Measurements from ENCODE around the gene TUBGCP2. TPM values are rescaled to one million over a fixed set of nuclear protein-coding genes. Genes with fewer than 3 reads are reported as not detected.

The TUBGCP2 gene
- total RNA-seq, 1 experiment from 2014 or later, result 52.4 TPM

DNA sequence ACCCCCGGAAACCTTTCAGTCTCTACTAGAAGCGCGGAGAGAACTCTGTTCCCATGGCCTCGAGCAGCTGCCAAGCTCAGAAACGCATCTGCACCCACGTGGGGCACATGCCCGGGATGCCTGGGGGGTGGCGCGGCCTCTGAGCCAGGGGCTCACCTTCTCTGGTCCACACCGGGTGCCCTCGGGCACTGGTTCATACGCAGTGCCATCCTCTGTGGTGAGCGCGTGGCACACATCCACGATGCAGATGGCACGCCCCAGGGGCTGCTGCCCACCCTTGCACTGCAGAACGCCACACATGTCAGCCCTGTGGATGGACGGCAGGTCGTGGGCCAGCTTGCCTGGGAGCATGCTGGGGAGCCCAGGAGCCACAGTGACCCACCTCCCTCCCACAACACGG lies 38.5 kb downstream of the TUBGCP2 start:
- no peaks in the 10 kb centered on the region for H3K9me3 ChIP-seq (ENCODE audit: control insufficient read depth, low read depth, low read length)
- no CpG with 5 or more reads among the region's 20 CpGs for WGBS (ENCODE audit: extremely low coverage, insufficient read length, low lambda C conversion rate)
- Mint-ChIP-seq H3K4me1 (no peaks in the 10 kb centered on the region), H3K4me3 (no peak overlapping the region), H3K27me3 (ENCODE audit: low read depth) (no peaks in the 10 kb centered on the region; the same call in 1 of the 2 replicates), H3K9me3 (no peaks in the 10 kb centered on the region), H3K36me3 (ENCODE audit: insufficient read depth in 1 of 3, low read depth in 3 of 3) (no peaks in the 10 kb centered on the region), H3K27ac (no peak overlapping the region)
- no peak overlapping the region for H3K27ac ChIP-seq (ENCODE audit: insufficient read length, low read depth, low read length)
- DNase-seq, result no peak
- H4K20me1 ChIP-seq (ENCODE audit: control insufficient read depth, insufficient read depth, insufficient read length), result no peaks in the 10 kb centered on the region
- H3K9ac ChIP-seq (ENCODE audit: extremely low read depth, insufficient read length, low read length), result no peak overlapping the region
- H3K23me2 ChIP-seq (ENCODE audit: insufficient read length, low read depth, low read length, poor library complexity, severe bottlenecking), result no peaks in the 10 kb centered on the region
- H3K23ac ChIP-seq (ENCODE audit: insufficient read length, low read depth, low read length), result no peak overlapping the region
- H3K27me3 ChIP-seq (ENCODE audit: insufficient read depth, low read length), result no peaks in the 10 kb centered on the region
- H3K79me1 ChIP-seq (ENCODE audit: insufficient read depth, low read depth, low read length, poor library complexity, severe bottlenecking), result no peaks in the 10 kb centered on the region
- no peak overlapping the region for H2BK20ac ChIP-seq (ENCODE audit: low read depth, low read length, poor library complexity, severe bottlenecking)
- H3K4me2 ChIP-seq (ENCODE audit: insufficient read depth, insufficient read length, low read length), result no peak overlapping the region
- no peak overlapping the region for H3K4ac ChIP-seq (ENCODE audit: low read depth, low read length)
- no peak overlapping the region for H2BK12ac ChIP-seq (ENCODE audit: insufficient read length, low read depth, low read length)
- H2AFZ ChIP-seq (ENCODE audit: low read length), result no peak overlapping the region
- H3T11ph ChIP-seq (ENCODE audit: low read length), result no peak overlapping the region
- H3K56ac ChIP-seq (ENCODE audit: insufficient read length, low read depth, low read length), result no peak overlapping the region
- H3K14ac ChIP-seq (ENCODE audit: insufficient read depth, low read length), result no peak overlapping the region
- H3K18ac ChIP-seq (ENCODE audit: insufficient read length, low read depth, low read length), result no peak overlapping the region
- H2BK15ac ChIP-seq (ENCODE audit: low read depth, low read length), result no peak overlapping the region
- no peak overlapping the region for H2AK5ac ChIP-seq (ENCODE audit: insufficient read length, low read length)
- H2BK5ac ChIP-seq (ENCODE audit: insufficient read length, low read length), result no peak overlapping the region
- no peak overlapping the region for H4K8ac ChIP-seq (replicated peaks; ENCODE audit: insufficient read length, low read depth, low read length)
- no peaks in the 10 kb centered on the region for H3K79me2 ChIP-seq (ENCODE audit: insufficient read depth, low read length)
- H4K5ac ChIP-seq (ENCODE audit: insufficient read length, low read depth, low read length), result no peak overlapping the region
- H2BK120ac ChIP-seq (ENCODE audit: low read depth, low read length, poor library complexity, severe bottlenecking), result no peak overlapping the region
- no peaks in the 10 kb centered on the region for H3K4me1 ChIP-seq (ENCODE audit: insufficient read depth, low read length)
- TF ChIP-seq, protein P1, sequence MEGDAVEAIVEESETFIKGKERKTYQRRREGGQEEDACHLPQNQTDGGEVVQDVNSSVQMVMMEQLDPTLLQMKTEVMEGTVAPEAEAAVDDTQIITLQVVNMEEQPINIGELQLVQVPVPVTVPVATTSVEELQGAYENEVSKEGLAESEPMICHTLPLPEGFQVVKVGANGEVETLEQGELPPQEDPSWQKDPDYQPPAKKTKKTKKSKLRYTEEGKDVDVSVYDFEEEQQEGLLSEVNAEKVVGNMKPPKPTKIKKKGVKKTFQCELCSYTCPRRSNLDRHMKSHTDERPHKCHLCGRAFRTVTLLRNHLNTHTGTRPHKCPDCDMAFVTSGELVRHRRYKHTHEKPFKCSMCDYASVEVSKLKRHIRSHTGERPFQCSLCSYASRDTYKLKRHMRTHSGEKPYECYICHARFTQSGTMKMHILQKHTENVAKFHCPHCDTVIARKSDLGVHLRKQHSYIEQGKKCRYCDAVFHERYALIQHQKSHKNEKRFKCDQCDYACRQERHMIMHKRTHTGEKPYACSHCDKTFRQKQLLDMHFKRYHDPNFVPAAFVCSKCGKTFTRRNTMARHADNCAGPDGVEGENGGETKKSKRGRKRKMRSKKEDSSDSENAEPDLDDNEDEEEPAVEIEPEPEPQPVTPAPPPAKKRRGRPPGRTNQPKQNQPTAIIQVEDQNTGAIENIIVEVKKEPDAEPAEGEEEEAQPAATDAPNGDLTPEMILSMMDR (conservative IDR thresholded peaks at IDR 0.05), result no peak
- no peak overlapping the region for H4K91ac ChIP-seq (ENCODE audit: insufficient read length, low read depth, low read length)

All from H9 (cell line).